Large intestine (tissue), 3 donors: ENCODE data around the gene PLD2. TPM values are rescaled to one million over a fixed set of nuclear protein-coding genes. Genes with fewer than 3 reads are reported as not detected.

Experiments used
- DNase-seq, 2 donors: peaks; one replicate each; pipeline versions ENCODE4 v3.0.0 to v3.0.0-alpha.2; 2013
- H3K27ac ChIP-seq: one replicate; pipeline ENCODE4 v1.5.1; 2013; ENCODE audit warnings: low read length
- H3K27me3 ChIP-seq: 2 replicates; pipeline ENCODE4 v1.6.1; 2013; ENCODE audit warnings: low read length; ENCODE audit not compliant: control insufficient read depth, insufficient read depth
- H3K36me3 ChIP-seq: 2 replicates; pipeline ENCODE4 v1.6.1; 2013; ENCODE audit warnings: low read length; ENCODE audit not compliant: control insufficient read depth, insufficient read depth
- H3K4me1 ChIP-seq: one replicate; pipeline ENCODE4 v1.6.1; 2013; ENCODE audit warnings: low read length; ENCODE audit not compliant: control insufficient read depth, insufficient read depth
- H3K4me3 ChIP-seq: one replicate; pipeline ENCODE4 v1.5.1; 2013; ENCODE audit warnings: low read length
- H3K9me3 ChIP-seq: one replicate; pipeline ENCODE4 v1.6.1; 2013; ENCODE audit warnings: mild to moderate bottlenecking, low read depth, low read length, moderate library complexity; ENCODE audit not compliant: control insufficient read depth
- WGBS: methylation state at CpG from one replicate; pipeline ENCODE4 v1.1.5; 2013; ENCODE audit warnings: low lambda C conversion rate; ENCODE audit not compliant: insufficient coverage; 5-methylcytosine and 5-hydroxymethylcytosine counted together
- polyA plus RNA-seq: library from polyadenylated mRNA; unstranded; fragments of 120-200 nt; gene quantifications from one replicate; pipeline ENCODE4 v1.2.1, GENCODE V29; 2013

PLD2 gene
- polyA plus RNA-seq, 1 donor, result 21.8 TPM

GRCh38 chr17:4789951-4790704 lies 16.8 kb upstream of the PLD2 start:
- peaks cover 19% of the 10 kb centered on the region for H3K27me3 ChIP-seq
- H3K4me3 ChIP-seq, result peak overlapping the region; percentile 89
- no peaks in the 10 kb centered on the region for H3K36me3 ChIP-seq
- WGBS, result no CpG with 5 or more reads among the region's 91 CpGs
- peaks cover 2% of the 10 kb centered on the region for H3K9me3 ChIP-seq
- peak; percentile 84 to 93 for DNase-seq
- H3K27ac ChIP-seq, result peak overlapping the region; percentile 95
- peaks cover 35% of the 10 kb centered on the region for H3K4me1 ChIP-seq

- H3K27me3 ChIP-seq, result peaks cover 13% of the 10 kb centered on the region
- H3K4me3 ChIP-seq, result peak overlapping the region; percentile 89
- H3K36me3 ChIP-seq, result no peaks in the 10 kb centered on the region
- WGBS, result no CpG with 5 or more reads among the region's 7 CpGs
- peaks cover 2% of the 10 kb centered on the region for H3K9me3 ChIP-seq
- H3K27ac ChIP-seq, result peak overlapping the region; percentile 95
- H3K4me1 ChIP-seq, result peaks cover 29% of the 10 kb centered on the region
- no peak for DNase-seq
Observed at GRCh38 chr17:4790705-4791088, 16.3 kb upstream of the PLD2 start.

GRCh38 chr17:4795168-4795567 lies 11.8 kb upstream of the PLD2 start:
- no CpG with 5 or more reads among the region's 1 CpG for WGBS
- H3K27ac ChIP-seq, result no peak overlapping the region
- H3K27me3 ChIP-seq, result no peaks in the 10 kb centered on the region
- H3K9me3 ChIP-seq, result no peaks in the 10 kb centered on the region
- H3K4me3 ChIP-seq, result no peak overlapping the region
- peaks cover 5% of the 10 kb centered on the region for H3K4me1 ChIP-seq
- DNase-seq, result no peak
- H3K36me3 ChIP-seq, result peaks cover 19% of the 10 kb centered on the region

- Histone ChIP-seq H3K27me3 (no peaks in the 10 kb centered on the region), H3K9me3 (no peaks in the 10 kb centered on the region), H3K4me3 (peak overlapping the region; percentile 94), H3K27ac (peak overlapping the region; percentile 54), H3K4me1 (no peaks in the 10 kb centered on the region), H3K36me3 (peaks cover 19% of the 10 kb centered on the region)
- DNase-seq, result no peak
- no CpG with 5 or more reads among the region's 7 CpGs for WGBS
Observed at GRCh38 chr17:4796552-4796920, 10.4 kb upstream of the PLD2 start.

GRCh38 chr17:4800462-4801196 lies 6.3 kb upstream of the PLD2 start:
- no peak for DNase-seq
- no peak overlapping the region for H3K4me3 ChIP-seq
- H3K9me3 ChIP-seq, result no peaks in the 10 kb centered on the region
- H3K4me1 ChIP-seq, result no peaks in the 10 kb centered on the region
- H3K36me3 ChIP-seq, result peaks cover 19% of the 10 kb centered on the region
- no CpG with 5 or more reads among the region's 10 CpGs for WGBS
- H3K27me3 ChIP-seq, result no peaks in the 10 kb centered on the region
- no peak overlapping the region for H3K27ac ChIP-seq

GRCh38 chr17:4802228-4802627 lies 4.7 kb upstream of the PLD2 start, which contains the start of gene C17orf114:
Gene C17orf114 (minus strand): TSS chr17:4802328.
- Histone ChIP-seq H3K9me3 (no peaks in the 10 kb centered on the region), H3K4me1 (no peaks in the 10 kb centered on the region), H3K27ac (no peak within 1 kb of the TSS), H3K4me3 (no peak within 1 kb of the TSS), H3K36me3 (peaks cover 19% of the 10 kb centered on the region), H3K27me3 (no peaks in the 10 kb centered on the region)
- no CpG with 5 or more reads among the region's 9 CpGs for WGBS
- DNase-seq, result no peak

- WGBS, result 0% methylated on average over 1 of the region's 16 CpGs
- H3K4me1 ChIP-seq, result no peaks in the 10 kb centered on the region
- DNase-seq, result no peak
Observed at GRCh38 chr17:4806456-4806776, 536 bp upstream of the PLD2 start.

GRCh38 chr17:4807605-4808377 lies 839 bp downstream of the PLD2 start:
- WGBS, result no CpG with 5 or more reads among the region's 32 CpGs
- no peaks in the 10 kb centered on the region for H3K27me3 ChIP-seq
- no peaks in the 10 kb centered on the region for H3K4me1 ChIP-seq
- no peak for DNase-seq
- H3K36me3 ChIP-seq, result peaks cover 9% of the 10 kb centered on the region
- no peaks in the 10 kb centered on the region for H3K9me3 ChIP-seq
- peak overlapping the region; percentile 71 for H3K4me3 ChIP-seq
- no peak overlapping the region for H3K27ac ChIP-seq

More at GRCh38 chr17:4806456-4806776, 536 bp upstream of the PLD2 start:
- Histone ChIP-seq H3K9me3 (no peaks in the 10 kb centered on the region), H3K27ac (no peak overlapping the region), H3K4me3 (peak overlapping the region; percentile 57), H3K36me3 (peaks cover 9% of the 10 kb centered on the region), H3K27me3 (no peaks in the 10 kb centered on the region)

GRCh38 chr17:4808378-4808767 lies 1.4 kb downstream of the PLD2 start:
- H3K4me1 ChIP-seq, result no peaks in the 10 kb centered on the region
- H3K27me3 ChIP-seq, result no peaks in the 10 kb centered on the region
- peaks cover 9% of the 10 kb centered on the region for H3K36me3 ChIP-seq
- no peak overlapping the region for H3K4me3 ChIP-seq
- no peaks in the 10 kb centered on the region for H3K9me3 ChIP-seq
- DNase-seq, result no peak
- WGBS, result no CpG with 5 or more reads among the region's 6 CpGs
- no peak overlapping the region for H3K27ac ChIP-seq

GRCh38 chr17:4810696-4811290 lies 3.8 kb downstream of the PLD2 start:
- WGBS, result 85% methylated on average over 7 of the region's 13 CpGs

More at GRCh38 chr17:4810696-4811290, 3.8 kb downstream of the PLD2 start:
- H3K36me3 ChIP-seq, result peaks cover 20% of the 10 kb centered on the region
- H3K4me3 ChIP-seq, result no peak overlapping the region
- DNase-seq, result no peak
- no peaks in the 10 kb centered on the region for H3K27me3 ChIP-seq
- H3K27ac ChIP-seq, result no peak overlapping the region
- H3K9me3 ChIP-seq, result no peaks in the 10 kb centered on the region
- H3K4me1 ChIP-seq, result no peaks in the 10 kb centered on the region
